MCF 10A (cell line): ENCODE results near the gene KDM4C. TPM values are rescaled to one million over a fixed set of nuclear protein-coding genes. Genes with fewer than 3 reads are reported as not detected.

Source experiments
- BruUV-seq: library from RNA; stranded (reverse); fragments of 400-500 nt; replicated peaks from 2 replicates; lab custom pipeline; 2021; lab: Mats Ljungman, UMichigan
- CTCF ChIA-PET: fragments of 300-600 bp; sonication (Branson Sonifier 250); formaldehyde crosslinking; extraction: SDS; loops from one replicate; lab custom pipeline; 2021; ENCODE audit warnings: antibody characterized with exemption, inconsistent platforms; lab: Yijun Ruan, JAX
- POLR2A ChIA-PET: fragments of 300-600, 350-650 bp; sonication (Branson Sonifier 250); formaldehyde crosslinking; extraction: SDS; loops from one replicate; lab custom pipeline; 2020; ENCODE audit warnings: antibody characterized with exemption, inconsistent platforms; lab: Yijun Ruan, JAX
- DNase-seq: peaks from one replicate; pipeline ENCODE4 v3.0.0-alpha.2; 2018; ENCODE audit not compliant: unreplicated experiment
- H3K27ac Mint-ChIP-seq: one replicate; pipeline ENCODE4 v1.8.0; 2022; ENCODE audit warnings: mild to moderate bottlenecking, low read depth, mixed read lengths; ENCODE audit not compliant: unreplicated experiment
- H3K27me3 Mint-ChIP-seq: one replicate; pipeline ENCODE4 v1.8.0; 2022; ENCODE audit warnings: mixed read lengths; ENCODE audit not compliant: insufficient read depth, unreplicated experiment
- H3K36me3 Mint-ChIP-seq: one replicate; pipeline ENCODE4 v1.8.0; 2022; ENCODE audit warnings: mild to moderate bottlenecking, moderate library complexity, mixed read lengths; ENCODE audit not compliant: insufficient read depth, unreplicated experiment
- H3K4me1 Mint-ChIP-seq: one replicate; pipeline ENCODE4 v1.8.0; 2022; ENCODE audit warnings: mixed read lengths; ENCODE audit not compliant: insufficient read depth, unreplicated experiment
- H3K4me3 Mint-ChIP-seq: one replicate; pipeline ENCODE4 v1.8.0; 2022; ENCODE audit warnings: mild to moderate bottlenecking, moderate library complexity, mixed read lengths; ENCODE audit not compliant: unreplicated experiment
- H3K9me3 Mint-ChIP-seq: one replicate; pipeline ENCODE4 v1.8.0; 2022; ENCODE audit warnings: mixed read lengths; ENCODE audit not compliant: unreplicated experiment
- intact Hi-C: fragments of 100-400 bp; cut with micrococcal nuclease; formaldehyde crosslinking; loops from 2 replicates; pipeline ENCODE4 v1.14.1; 2022
- total RNA-seq: library from RNA; stranded (reverse); gene quantifications from 2 replicates; pipeline ENCODE4 v1.2.3, GENCODE V29; 2022
- TF ChIP-seq, protein P1 (sequence below): fragments of 200-600 bp; IDR thresholded peaks from one replicate; pipeline ENCODE4 v1.8.0; 2022; ENCODE audit warnings: antibody characterized with exemption, mild to moderate bottlenecking; ENCODE audit not compliant: unreplicated experiment

The KDM4C gene
- total RNA-seq, 1 experiment from 2014 or later, result 29.5 TPM

DNA sequence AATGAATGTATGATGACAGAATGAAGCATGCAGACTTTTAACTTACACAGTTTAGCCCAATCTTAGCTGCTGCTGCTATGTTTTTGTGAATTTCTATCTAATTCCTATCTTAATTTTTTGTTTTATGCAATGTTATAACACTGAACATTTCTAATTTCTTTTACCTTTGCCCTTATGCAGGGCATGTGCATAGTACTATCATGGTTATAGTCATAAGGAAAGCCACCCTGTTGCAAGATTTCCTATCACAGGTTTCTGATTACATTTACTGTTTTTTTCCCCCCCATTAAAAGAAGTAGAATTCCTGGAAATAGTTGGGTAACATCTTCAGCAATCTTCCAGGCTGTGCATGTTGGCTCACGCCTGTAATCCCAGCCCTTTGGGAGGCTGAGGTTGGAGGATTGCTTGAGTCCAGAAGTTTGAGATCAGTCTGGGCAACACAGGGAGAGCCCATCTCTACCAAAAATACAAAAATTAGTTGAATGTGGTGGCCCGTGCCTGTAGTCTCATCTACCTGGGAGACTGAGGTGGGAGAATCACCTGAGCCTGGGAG is 164.4 kb downstream of the KDM4C start:
- TF ChIP-seq, protein P1, sequence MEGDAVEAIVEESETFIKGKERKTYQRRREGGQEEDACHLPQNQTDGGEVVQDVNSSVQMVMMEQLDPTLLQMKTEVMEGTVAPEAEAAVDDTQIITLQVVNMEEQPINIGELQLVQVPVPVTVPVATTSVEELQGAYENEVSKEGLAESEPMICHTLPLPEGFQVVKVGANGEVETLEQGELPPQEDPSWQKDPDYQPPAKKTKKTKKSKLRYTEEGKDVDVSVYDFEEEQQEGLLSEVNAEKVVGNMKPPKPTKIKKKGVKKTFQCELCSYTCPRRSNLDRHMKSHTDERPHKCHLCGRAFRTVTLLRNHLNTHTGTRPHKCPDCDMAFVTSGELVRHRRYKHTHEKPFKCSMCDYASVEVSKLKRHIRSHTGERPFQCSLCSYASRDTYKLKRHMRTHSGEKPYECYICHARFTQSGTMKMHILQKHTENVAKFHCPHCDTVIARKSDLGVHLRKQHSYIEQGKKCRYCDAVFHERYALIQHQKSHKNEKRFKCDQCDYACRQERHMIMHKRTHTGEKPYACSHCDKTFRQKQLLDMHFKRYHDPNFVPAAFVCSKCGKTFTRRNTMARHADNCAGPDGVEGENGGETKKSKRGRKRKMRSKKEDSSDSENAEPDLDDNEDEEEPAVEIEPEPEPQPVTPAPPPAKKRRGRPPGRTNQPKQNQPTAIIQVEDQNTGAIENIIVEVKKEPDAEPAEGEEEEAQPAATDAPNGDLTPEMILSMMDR, result no peak
- POLR2A ChIA-PET, result no interaction called here
- H3K27me3 Mint-ChIP-seq, result no peaks in the 10 kb centered on the region
- peaks cover 7% of the 10 kb centered on the region for H3K9me3 Mint-ChIP-seq
- peaks cover 16% of the 10 kb centered on the region for H3K4me1 Mint-ChIP-seq
- peak; percentile 61 for DNase-seq
- H3K4me3 Mint-ChIP-seq, result no peak overlapping the region
- no peak overlapping the region for H3K27ac Mint-ChIP-seq
- intact Hi-C loops, result no loop called here
- CTCF ChIA-PET, result interaction anchor here (0.6 to 0.7 kb wide), 2 partner anchors 13 to 68 kb away, joined by 3 to 4 read pairs; no protein-coding TSS in a partner anchor
- BruUV-seq, result no TSS peak
- peaks cover 15% of the 10 kb centered on the region for H3K36me3 Mint-ChIP-seq

DNA sequence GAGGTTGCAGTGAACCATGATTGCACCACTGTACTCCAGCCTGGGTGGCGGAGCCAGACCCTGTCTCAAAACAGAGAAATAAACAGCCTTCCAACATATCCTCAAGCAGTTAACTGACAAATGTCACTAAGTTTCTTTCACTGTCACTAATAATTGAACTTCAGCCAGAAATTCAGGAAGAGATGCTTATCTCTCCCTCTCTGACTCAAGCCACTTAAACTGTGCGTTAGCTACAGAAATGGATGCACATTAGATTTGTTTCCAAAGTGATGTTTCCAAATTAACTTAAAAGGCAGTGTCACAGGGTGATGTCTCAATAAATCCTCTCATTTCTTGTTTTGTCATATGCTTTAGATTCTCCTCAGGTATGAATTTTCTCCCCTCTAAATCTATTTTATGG is 164.9 kb downstream of the KDM4C start:
- Mint-ChIP-seq H3K27ac (no peak overlapping the region), H3K27me3 (no peaks in the 10 kb centered on the region), H3K9me3 (peaks cover 7% of the 10 kb centered on the region), H3K36me3 (peaks cover 13% of the 10 kb centered on the region), H3K4me1 (peaks cover 16% of the 10 kb centered on the region), H3K4me3 (no peak overlapping the region)
- TF ChIP-seq, protein P1, result no peak
- DNase-seq, result no peak
- POLR2A ChIA-PET, result no interaction called here
- intact Hi-C loops, result no loop called here
- BruUV-seq, result no TSS peak
- CTCF ChIA-PET, result no interaction called here

DNA sequence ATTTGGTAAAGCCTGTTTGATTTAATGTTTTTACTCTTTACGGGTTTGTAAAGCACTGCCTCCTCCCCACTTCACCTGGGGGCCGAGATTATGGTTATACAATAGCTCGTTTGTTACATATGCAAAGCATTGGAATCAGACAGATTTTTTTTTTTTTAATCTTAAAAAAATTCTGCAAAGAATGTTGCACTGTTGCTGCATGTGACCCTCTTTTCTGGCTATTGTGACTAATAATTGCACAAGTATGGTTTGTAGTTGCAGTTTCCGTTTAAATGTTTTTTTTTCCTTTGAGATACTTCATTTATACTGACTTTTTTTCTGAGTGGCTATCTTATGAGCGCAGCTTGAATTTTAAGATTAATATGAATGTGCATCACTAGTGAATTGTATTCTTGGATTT is 165.3 kb downstream of the KDM4C start:
- TF ChIP-seq, protein P1, result no peak
- intact Hi-C loops, result no loop called here
- peaks cover 16% of the 10 kb centered on the region for H3K4me1 Mint-ChIP-seq
- CTCF ChIA-PET, result no interaction called here
- H3K27ac Mint-ChIP-seq, result no peak overlapping the region
- no peaks in the 10 kb centered on the region for H3K27me3 Mint-ChIP-seq
- no TSS peak for BruUV-seq
- POLR2A ChIA-PET, result no interaction called here
- H3K36me3 Mint-ChIP-seq, result peaks cover 13% of the 10 kb centered on the region
- DNase-seq, result no peak
- H3K4me3 Mint-ChIP-seq, result no peak overlapping the region
- peaks cover 7% of the 10 kb centered on the region for H3K9me3 Mint-ChIP-seq

DNA sequence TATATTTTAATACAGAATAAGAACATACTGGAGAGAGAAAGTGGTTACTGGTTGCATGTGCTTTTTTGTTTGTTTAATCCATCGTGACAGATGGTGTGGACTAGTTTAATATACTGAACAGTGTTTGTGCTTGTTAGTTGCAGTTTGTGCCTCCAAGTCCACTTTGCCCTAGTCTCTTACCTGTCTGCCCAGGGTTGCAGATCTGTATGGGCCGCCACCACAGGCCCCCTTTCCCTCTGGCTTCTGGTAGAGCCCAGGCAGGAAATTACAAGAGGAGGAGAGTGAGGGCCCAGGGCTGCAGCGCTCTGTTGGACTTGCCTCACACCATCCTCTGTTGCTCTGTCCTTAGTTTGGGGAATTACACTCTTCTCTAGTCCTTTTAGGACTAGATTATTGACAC is 166.4 kb downstream of the KDM4C start:
- intact Hi-C loops, result no loop called here
- H3K27me3 Mint-ChIP-seq, result no peaks in the 10 kb centered on the region
- TF ChIP-seq, protein P1, result no peak
- ChIA-PET POLR2A (no interaction called here), CTCF (no interaction called here)
- peaks cover 4% of the 10 kb centered on the region for H3K9me3 Mint-ChIP-seq
- H3K4me1 Mint-ChIP-seq, result peaks cover 18% of the 10 kb centered on the region
- H3K4me3 Mint-ChIP-seq, result no peak overlapping the region
- H3K27ac Mint-ChIP-seq, result no peak overlapping the region
- no TSS peak for BruUV-seq
- DNase-seq, result no peak
- peaks cover 13% of the 10 kb centered on the region for H3K36me3 Mint-ChIP-seq
